GM20000 (cell line): ENCODE data around the gene DDX10.

Experiments used
- DNase-seq: peaks from one replicate; pipeline ENCODE4 v3.0.0; 2012; ENCODE audit warnings: low spot score
- TF ChIP-seq, protein P1 (sequence below): IDR thresholded peaks from 2 replicates; pipeline ENCODE4 v1.5.1; 2012; ENCODE audit warnings: mild to moderate bottlenecking, control low read depth; ENCODE audit errors: extremely low read depth, missing control alignments

The DDX10 gene

DNA sequence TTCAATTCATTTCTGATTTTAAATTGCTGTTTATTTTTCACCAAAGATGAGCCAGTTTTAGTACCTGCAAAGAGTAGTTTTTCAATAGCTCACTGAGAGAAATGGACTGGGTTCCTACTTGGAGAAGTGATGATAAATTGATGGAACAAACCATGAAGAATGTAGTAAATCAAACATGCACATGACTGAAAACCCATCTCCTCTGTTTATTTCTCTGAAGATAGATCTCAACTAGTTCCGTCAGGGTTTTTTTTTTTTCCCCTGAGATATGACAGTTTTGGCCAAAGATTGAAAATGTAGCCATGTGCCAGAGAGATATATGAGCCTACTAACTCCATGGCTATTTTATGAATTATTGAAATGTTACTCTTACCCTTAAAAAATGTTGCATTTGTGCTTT, 239.6 kb downstream of the DDX10 start:
- TF ChIP-seq, protein P1, sequence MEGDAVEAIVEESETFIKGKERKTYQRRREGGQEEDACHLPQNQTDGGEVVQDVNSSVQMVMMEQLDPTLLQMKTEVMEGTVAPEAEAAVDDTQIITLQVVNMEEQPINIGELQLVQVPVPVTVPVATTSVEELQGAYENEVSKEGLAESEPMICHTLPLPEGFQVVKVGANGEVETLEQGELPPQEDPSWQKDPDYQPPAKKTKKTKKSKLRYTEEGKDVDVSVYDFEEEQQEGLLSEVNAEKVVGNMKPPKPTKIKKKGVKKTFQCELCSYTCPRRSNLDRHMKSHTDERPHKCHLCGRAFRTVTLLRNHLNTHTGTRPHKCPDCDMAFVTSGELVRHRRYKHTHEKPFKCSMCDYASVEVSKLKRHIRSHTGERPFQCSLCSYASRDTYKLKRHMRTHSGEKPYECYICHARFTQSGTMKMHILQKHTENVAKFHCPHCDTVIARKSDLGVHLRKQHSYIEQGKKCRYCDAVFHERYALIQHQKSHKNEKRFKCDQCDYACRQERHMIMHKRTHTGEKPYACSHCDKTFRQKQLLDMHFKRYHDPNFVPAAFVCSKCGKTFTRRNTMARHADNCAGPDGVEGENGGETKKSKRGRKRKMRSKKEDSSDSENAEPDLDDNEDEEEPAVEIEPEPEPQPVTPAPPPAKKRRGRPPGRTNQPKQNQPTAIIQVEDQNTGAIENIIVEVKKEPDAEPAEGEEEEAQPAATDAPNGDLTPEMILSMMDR: no peak
- no peak for DNase-seq

- DNase-seq: no peak
- TF ChIP-seq, protein P1: no peak
Measured at GRCh38 chr11:108906329-108906728, 241.5 kb downstream of the DDX10 start.

DNA sequence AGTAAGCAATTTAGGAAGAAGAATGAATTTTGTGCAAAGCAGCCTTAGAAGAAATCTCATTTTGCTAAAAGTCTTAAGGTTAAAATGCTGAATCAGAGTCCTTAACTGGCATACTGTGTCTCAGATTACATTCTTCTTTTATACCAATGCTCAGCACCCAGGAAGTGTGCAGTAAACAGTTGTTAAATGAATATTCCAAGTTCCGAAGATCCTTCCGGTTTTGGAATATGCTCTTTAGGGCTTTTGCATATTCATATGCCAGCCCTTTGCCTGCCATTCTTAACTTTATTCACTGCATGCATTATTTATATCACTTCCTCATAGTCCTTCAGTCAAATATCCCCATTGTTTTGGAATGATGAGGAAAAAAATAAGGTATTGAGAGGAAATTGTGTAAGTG, 242.0 kb downstream of the DDX10 start:
- DNase-seq: no peak
- TF ChIP-seq, protein P1: no peak

- DNase-seq: no peak
- TF ChIP-seq, protein P1: no peak
Measured at GRCh38 chr11:108909041-108909440, 244.2 kb downstream of the DDX10 start.

DNA sequence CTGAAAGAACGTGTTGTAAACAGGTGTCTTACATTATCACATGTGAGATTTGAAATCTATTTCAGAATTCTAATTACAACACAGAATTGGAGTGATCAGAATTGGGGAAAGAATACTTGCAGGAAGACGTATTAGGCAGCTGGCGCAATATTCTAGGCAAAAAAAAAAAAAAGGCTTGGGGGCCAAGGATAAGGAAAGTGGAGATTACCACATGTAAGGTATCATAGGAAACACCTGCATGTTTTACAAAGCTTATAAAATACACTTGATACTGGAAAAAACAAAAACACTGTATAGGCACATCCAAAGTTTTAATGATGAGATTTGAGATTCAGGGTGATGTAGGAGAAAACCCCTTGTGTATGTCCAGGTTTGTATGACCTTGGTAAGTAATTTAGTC, 245.1 kb downstream of the DDX10 start:
- DNase-seq: no peak
- TF ChIP-seq, protein P1: no peak

DNA sequence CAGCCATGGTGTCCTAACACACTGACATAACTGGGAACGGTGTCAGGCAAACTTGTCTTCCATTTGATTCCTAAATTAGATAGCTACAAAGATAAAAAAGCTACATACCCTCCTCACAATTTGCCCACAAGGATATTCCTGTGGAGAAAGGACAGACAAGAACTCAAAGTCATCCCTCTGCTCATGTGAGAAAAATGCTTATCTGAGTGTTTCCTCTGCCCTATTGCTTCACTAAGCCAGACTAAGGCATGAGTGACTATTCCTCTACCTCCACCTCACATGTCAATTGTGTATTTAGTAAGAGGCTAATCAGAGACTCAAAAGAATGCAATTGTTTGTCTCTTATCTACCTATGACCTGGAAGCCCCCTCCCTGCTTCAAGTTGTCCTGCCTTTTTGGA, 247.7 kb downstream of the DDX10 start:
- TF ChIP-seq, protein P1: no peak
- DNase-seq: no peak

DNA sequence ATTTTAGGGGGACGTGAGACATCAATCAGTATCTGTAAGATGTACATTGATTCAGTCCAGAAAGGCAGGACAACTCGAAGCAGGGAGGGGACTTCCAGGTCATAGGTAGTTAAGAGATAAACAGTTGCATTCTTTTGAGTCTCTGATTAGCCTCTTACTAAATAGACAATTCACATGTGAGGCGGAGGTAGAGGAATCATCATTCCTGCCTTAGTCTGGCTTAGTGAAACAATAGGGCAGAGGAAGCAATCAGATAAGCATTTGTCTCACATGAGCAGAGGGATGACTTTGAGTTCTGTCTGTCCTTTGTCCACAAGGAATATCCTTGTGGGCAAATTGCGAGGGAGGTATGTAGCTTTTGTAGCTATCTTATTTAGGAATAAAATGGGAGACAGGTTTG, 248.3 kb downstream of the DDX10 start:
- DNase-seq: no peak
- TF ChIP-seq, protein P1: no peak
